HG03520 (cell line): ENCODE measurements around the gene TNC.

Experiments
- ATAC-seq: cut with Tn5 transposase; IDR thresholded peaks from one replicate; pipeline ENCODE4 v1.9.1; 2021; ENCODE audit warnings: mild to moderate bottlenecking, moderate library complexity; ENCODE audit not compliant: unreplicated experiment

Gene TNC

GRCh38 chr9:115015018-115015635 lies 102.8 kb downstream of the TNC start:
- ATAC-seq = no peak

- no peak for ATAC-seq
Observed at GRCh38 chr9:115014438-115014837, 103.5 kb downstream of the TNC start.

GRCh38 chr9:115013998-115014397 lies 104.0 kb downstream of the TNC start:
- peak; percentile 52 for ATAC-seq

GRCh38 chr9:115012486-115012885 lies 105.5 kb downstream of the TNC start:
- ATAC-seq = no peak

- ATAC-seq = no peak
Observed at GRCh38 chr9:115010874-115011273, 107.1 kb downstream of the TNC start.

GRCh38 chr9:115008536-115009270 lies 109.3 kb downstream of the TNC start:
- ATAC-seq = no peak

GRCh38 chr9:115006660-115007059 lies 111.3 kb downstream of the TNC start:
- no peak for ATAC-seq

- ATAC-seq = no peak
Observed at GRCh38 chr9:115005322-115005721, 112.6 kb downstream of the TNC start.

GRCh38 chr9:115004545-115004944 lies 113.4 kb downstream of the TNC start:
- no peak for ATAC-seq

- no peak for ATAC-seq
Observed at GRCh38 chr9:115002371-115003120, 115.4 kb downstream of the TNC start.

GRCh38 chr9:115000217-115000639 lies 117.7 kb downstream of the TNC start:
- ATAC-seq = no peak

- ATAC-seq = no peak
Observed at GRCh38 chr9:114998326-114998725, 119.6 kb downstream of the TNC start.

GRCh38 chr9:114995681-114996221 lies 122.2 kb downstream of the TNC start:
- ATAC-seq = no peak

- no peak for ATAC-seq
Observed at GRCh38 chr9:114994768-114995167, 123.2 kb downstream of the TNC start.

GRCh38 chr9:114991861-114992260 lies 126.1 kb downstream of the TNC start:
- no peak for ATAC-seq

GRCh38 chr9:114990901-114991300 lies 127.1 kb downstream of the TNC start:
- no peak for ATAC-seq

- no peak for ATAC-seq
Observed at GRCh38 chr9:114989600-114990410, 128.2 kb downstream of the TNC start.

- no peak for ATAC-seq
Observed at GRCh38 chr9:114988962-114989599, 128.9 kb downstream of the TNC start.

- ATAC-seq = no peak
Observed at GRCh38 chr9:114987116-114987515, 130.8 kb downstream of the TNC start.

- no peak for ATAC-seq
Observed at GRCh38 chr9:114985959-114986501, 131.9 kb downstream of the TNC start.
